Keratinocyte (primary cell): ENCODE data around the gene PANX2. TPM values are rescaled to one million over a fixed set of nuclear protein-coding genes. Genes with fewer than 3 reads are reported as not detected.

Source experiments
- DNase-seq: peaks from one replicate; pipeline ENCODE4 v3.0.0-alpha.2; 2011; ENCODE audit warnings: low read depth, missing footprints, low spot score
- FAIRE-seq: peaks from 2 replicates; lab custom pipeline; 2011; peaks lifted over from hg19 to GRCh38; lab: Jason Lieb, UNC
- H2AFZ ChIP-seq: 2 replicates; pipeline ENCODE4 v1.6.0; 2012; ENCODE audit warnings: low read length, control low read depth, inconsistent platforms; ENCODE audit not compliant: control insufficient read depth
- H3K27ac ChIP-seq: 2 replicates; pipeline ENCODE4 v1.5.1; 2011; ENCODE audit warnings: low read length; ENCODE audit not compliant: control insufficient read depth, insufficient read depth
- H3K27me3 ChIP-seq: 3 replicates; pipeline ENCODE4 v1.6.0; 2011; ENCODE audit warnings: low read length; ENCODE audit not compliant: control insufficient read depth, insufficient read depth; ENCODE audit errors: extremely low read depth
- H3K36me3 ChIP-seq, 2 experiments: 2 replicates in 1 of 2; 3 replicates in 1 of 2; pipeline ENCODE4 v1.5.1; 2011; ENCODE audit warnings: low read length in 2 of 2, mild to moderate bottlenecking in 1 of 2; ENCODE audit not compliant: control insufficient read depth in 2 of 2, insufficient read depth in 2 of 2; ENCODE audit errors: extremely low read depth in 1 of 2
- H3K4me1 ChIP-seq: 3 replicates; pipeline ENCODE4 v1.5.1; 2011; ENCODE audit warnings: low read length; ENCODE audit not compliant: control insufficient read depth, insufficient read depth; ENCODE audit errors: extremely low read depth
- H3K4me2 ChIP-seq: 3 replicates; pipeline ENCODE4 v1.6.0; 2011; ENCODE audit warnings: low read depth, low read length; ENCODE audit not compliant: control insufficient read depth, insufficient read depth; ENCODE audit errors: extremely low read depth
- H3K4me3 ChIP-seq, 3 experiments: fragments of 200-600 bp in 1 of 3; sonication (generic) in 1 of 3; 2 replicates in 2 of 3; 3 replicates in 1 of 3; pipeline ENCODE4 v1.5.1; 2011 to 2016; ENCODE audit warnings: low read length in 3 of 3, mild to moderate bottlenecking in 3 of 3, control low read depth in 2 of 3, inconsistent platforms in 1 of 3, low read depth in 1 of 3, mixed read lengths in 1 of 3, mixed run types in 1 of 3, moderate library complexity in 1 of 3; ENCODE audit not compliant: control insufficient read depth in 2 of 3, insufficient read depth in 2 of 3; ENCODE audit errors: extremely low read depth in 1 of 3
- H3K79me2 ChIP-seq: 2 replicates; pipeline ENCODE4 v1.6.0; 2012; ENCODE audit warnings: low read length; ENCODE audit not compliant: control insufficient read depth, insufficient read depth
- H3K9ac ChIP-seq: 3 replicates; pipeline ENCODE4 v1.6.0; 2011; ENCODE audit warnings: low read length; ENCODE audit not compliant: control insufficient read depth, insufficient read depth; ENCODE audit errors: extremely low read depth
- H3K9me1 ChIP-seq: 3 replicates; pipeline ENCODE4 v1.6.0; 2011; ENCODE audit warnings: low read length; ENCODE audit not compliant: control insufficient read depth, insufficient read depth; ENCODE audit errors: extremely low read depth
- H3K9me3 ChIP-seq: 2 replicates; pipeline ENCODE4 v1.5.1; 2012; ENCODE audit warnings: low read depth, low read length; ENCODE audit not compliant: control insufficient read depth
- H4K20me1 ChIP-seq: 3 replicates; pipeline ENCODE4 v1.6.0; 2011; ENCODE audit warnings: low read length; ENCODE audit not compliant: control insufficient read depth, insufficient read depth; ENCODE audit errors: extremely low read depth
- EZH2 ChIP-seq: IDR thresholded peaks from one replicate; pipeline ENCODE4 v1.6.1; 2012; ENCODE audit warnings: inconsistent platforms, mild to moderate bottlenecking, low read length, moderate library complexity
- dilution Hi-C: fragments of 300-500 bp; cut with MboI; formaldehyde crosslinking; loops from one replicate; pipeline ENCODE4 v1.7.0; 2020; ENCODE audit warnings: low sequenced_read_pairs; ENCODE audit not compliant: extremely low pct_ligation_motif_present
- polyA plus RNA-seq, 5 experiments: library from polyadenylated mRNA; depleted of rRNA in 3 of 5; stranded (reverse) in 3 of 5; stranded (forward) in 1 of 5; unstranded in 1 of 5; fragments of >200 nt; gene quantifications; 1 replicate in 1 of 5; 2 replicates in 3 of 5; 3 replicates in 1 of 5; pipeline versions ENCODE4 v1.2.1 to v1.2.3, GENCODE V29; 2011 to 2012; ENCODE audit warnings: missing spikeins in 2 of 5, low read depth in 1 of 5, low replicate concordance in 1 of 5
- TF ChIP-seq, protein P1 (sequence below), 3 experiments: IDR thresholded peaks in 1 of 3; conservative IDR thresholded peaks in 1 of 3; optimal IDR thresholded peaks in 1 of 3; 2 replicates in 2 of 3; 3 replicates in 1 of 3; pipeline versions ENCODE3 to v1.5.1; 2011; ENCODE audit warnings: low read length in 3 of 3, mild to moderate bottlenecking in 3 of 3, moderate library complexity in 2 of 3, control low read depth in 1 of 3, inconsistent platforms in 1 of 3; ENCODE audit not compliant: insufficient read depth in 2 of 3; ENCODE audit errors: extremely low read depth in 1 of 3

Gene PANX2
- polyA plus RNA-seq, 1 donor (not counting 4 experiments of a cell fraction or from before 2014, with no cell fraction given) = 0.22 TPM

DNA sequence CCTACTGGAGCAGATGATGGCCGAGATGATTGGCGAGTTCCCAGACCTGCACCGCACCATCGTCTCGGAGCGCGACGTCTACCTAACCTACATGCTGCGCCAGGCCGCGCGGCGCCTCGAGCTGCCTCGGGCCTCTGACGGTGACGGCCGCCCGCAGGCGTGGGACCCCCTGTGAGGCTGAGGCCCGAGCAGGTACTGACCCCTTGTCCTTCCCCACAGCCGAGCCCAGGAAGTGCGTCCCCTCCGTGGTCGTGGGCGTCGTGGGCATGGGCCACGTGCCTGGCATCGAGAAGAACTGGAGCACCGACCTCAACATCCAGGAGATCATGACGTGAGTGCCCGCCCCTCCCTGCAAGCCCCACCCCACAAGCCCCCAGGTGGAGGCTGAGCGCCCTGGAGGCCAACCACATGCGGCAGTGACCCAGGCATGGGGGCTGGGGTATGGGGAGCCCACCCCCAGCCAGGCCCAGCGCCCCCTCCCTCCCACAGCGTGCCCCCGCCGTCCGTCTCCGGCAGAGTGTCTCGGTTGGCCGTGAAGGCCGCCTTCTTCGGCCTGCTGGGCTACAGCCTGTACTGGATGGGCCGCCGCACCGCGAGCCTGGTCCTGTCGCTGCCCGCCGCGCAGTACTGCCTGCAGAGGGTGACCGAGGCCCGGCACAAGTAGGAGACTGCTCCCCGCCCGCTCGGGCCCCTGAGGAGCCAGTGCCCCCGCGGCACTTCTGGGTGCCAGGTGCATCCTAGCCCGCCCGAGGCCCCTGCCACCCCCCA, 27.5 kb downstream of the PANX2 start:
- no peaks in the 10 kb centered on the region for H3K27me3 ChIP-seq
- no peak for FAIRE-seq
- H3K27ac ChIP-seq = no peak overlapping the region
- no peak for DNase-seq
- H2AFZ ChIP-seq = no peak overlapping the region
- H4K20me1 ChIP-seq = no peaks in the 10 kb centered on the region
- peaks cover 2% of the 10 kb centered on the region for H3K9me1 ChIP-seq
- peaks cover 21% of the 10 kb centered on the region for H3K79me2 ChIP-seq
- H3K4me1 ChIP-seq = peaks cover 11% of the 10 kb centered on the region
- no peaks in the 10 kb centered on the region for H3K9me3 ChIP-seq
- H3K4me2 ChIP-seq = no peak overlapping the region
- no peak overlapping the region for H3K4me3 ChIP-seq
- TF ChIP-seq EZH2 = no peak
- TF ChIP-seq, protein P1, sequence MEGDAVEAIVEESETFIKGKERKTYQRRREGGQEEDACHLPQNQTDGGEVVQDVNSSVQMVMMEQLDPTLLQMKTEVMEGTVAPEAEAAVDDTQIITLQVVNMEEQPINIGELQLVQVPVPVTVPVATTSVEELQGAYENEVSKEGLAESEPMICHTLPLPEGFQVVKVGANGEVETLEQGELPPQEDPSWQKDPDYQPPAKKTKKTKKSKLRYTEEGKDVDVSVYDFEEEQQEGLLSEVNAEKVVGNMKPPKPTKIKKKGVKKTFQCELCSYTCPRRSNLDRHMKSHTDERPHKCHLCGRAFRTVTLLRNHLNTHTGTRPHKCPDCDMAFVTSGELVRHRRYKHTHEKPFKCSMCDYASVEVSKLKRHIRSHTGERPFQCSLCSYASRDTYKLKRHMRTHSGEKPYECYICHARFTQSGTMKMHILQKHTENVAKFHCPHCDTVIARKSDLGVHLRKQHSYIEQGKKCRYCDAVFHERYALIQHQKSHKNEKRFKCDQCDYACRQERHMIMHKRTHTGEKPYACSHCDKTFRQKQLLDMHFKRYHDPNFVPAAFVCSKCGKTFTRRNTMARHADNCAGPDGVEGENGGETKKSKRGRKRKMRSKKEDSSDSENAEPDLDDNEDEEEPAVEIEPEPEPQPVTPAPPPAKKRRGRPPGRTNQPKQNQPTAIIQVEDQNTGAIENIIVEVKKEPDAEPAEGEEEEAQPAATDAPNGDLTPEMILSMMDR (optimal IDR thresholded peaks at IDR 0.05 in 1 of 3, IDR thresholded peaks at IDR 0.05 in 1 of 3, conservative IDR thresholded peaks at IDR 0.05 in 1 of 3; ENCODE audit: extremely low read depth in 1 of 3, insufficient read depth in 2 of 3, low read length in 3 of 3) = no peak
- dilution Hi-C loops = no loop called here
- H3K9ac ChIP-seq = no peak overlapping the region
- H3K36me3 ChIP-seq = peaks cover 17 to 28% of the 10 kb centered on the region in 2 experiments

DNA sequence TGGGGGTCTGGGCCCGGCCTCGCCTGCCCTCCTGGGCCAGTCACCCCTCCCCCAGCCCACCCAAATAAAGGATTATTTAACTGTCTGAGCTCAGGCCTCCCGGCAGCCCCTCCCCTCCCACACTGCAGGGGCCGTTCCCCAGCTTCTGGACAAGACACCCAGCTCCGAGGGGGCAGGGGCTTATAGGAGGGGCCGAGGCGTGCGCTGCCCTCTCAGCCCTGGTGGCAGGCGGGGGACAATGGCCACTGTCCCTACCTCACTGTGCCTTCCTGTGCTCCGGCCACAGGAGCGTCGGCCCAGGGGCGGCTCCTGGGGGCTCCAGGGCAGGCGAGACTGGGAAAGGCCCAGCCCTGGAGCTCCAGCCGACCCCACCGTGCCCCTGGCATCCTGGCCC, 28.1 kb downstream of the PANX2 start:
- Histone ChIP-seq H3K36me3 (peaks cover 15 to 29% of the 10 kb centered on the region in 2 experiments), H3K79me2 (peaks cover 15% of the 10 kb centered on the region), H3K9me1 (peaks cover 2% of the 10 kb centered on the region), H3K4me3 (no peak overlapping the region), H3K27me3 (no peaks in the 10 kb centered on the region), H2AFZ (no peak overlapping the region), H3K27ac (no peak overlapping the region), H3K9me3 (no peaks in the 10 kb centered on the region), H3K9ac (no peak overlapping the region), H4K20me1 (no peaks in the 10 kb centered on the region), H3K4me1 (peaks cover 11% of the 10 kb centered on the region), H3K4me2 (no peak overlapping the region)
- DNase-seq = no peak
- FAIRE-seq = no peak
- dilution Hi-C loops = no loop called here
- no peak for TF ChIP-seq EZH2
- TF ChIP-seq, protein P1 (optimal IDR thresholded peaks at IDR 0.05 in 1 of 3, IDR thresholded peaks at IDR 0.05 in 1 of 3, conservative IDR thresholded peaks at IDR 0.05 in 1 of 3; ENCODE audit: extremely low read depth in 1 of 3, insufficient read depth in 2 of 3, low read length in 3 of 3) = no peak
